ENCODE results near the gene RRM2.
"Not testable (repeated sequence)": the region's sequence is repeated elsewhere in the genome, so short reads cannot be mapped to it uniquely, and the experiment has no call there.

The RRM2 gene

DNA sequence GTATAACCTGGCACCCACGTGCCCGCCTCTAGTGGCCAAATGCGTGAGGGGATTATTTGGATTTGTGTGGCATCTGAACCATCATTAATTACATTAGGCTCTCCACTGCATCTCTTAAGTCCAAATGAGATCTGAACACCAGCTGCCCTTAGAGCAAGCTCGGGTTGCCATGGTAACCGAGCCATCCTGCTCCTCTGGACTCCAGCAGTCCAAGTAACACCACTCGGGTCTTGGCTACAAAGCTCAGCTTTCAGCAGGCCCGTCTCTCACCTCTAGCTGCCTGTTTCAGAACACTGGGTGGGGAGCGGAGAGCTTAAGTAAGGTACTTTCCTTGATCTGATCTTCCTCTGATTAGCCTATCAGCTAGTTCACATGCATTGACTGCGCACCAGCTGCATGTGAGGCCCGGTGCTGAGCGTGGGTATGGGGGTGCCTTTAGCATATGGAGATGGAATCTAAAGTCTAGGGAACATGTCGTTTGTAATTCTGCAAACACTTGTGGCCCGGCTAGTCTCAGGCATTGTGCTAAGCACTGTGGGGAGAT lies 28.2 kb upstream of the RRM2 start:
- Histone ChIP-seq H3K9me3 (ENCODE audit: control insufficient read depth, low read length) (peaks cover 9% of the 10 kb centered on the region), H3K4me3 (ENCODE audit: low read length) (no peak overlapping the region), H3K4me1 (ENCODE audit: control insufficient read depth, insufficient read depth, low read length) (no peaks in the 10 kb centered on the region), H3K27me3 (replicated peaks; ENCODE audit: control insufficient read depth, insufficient read depth, low read length) (peaks cover 38% of the 10 kb centered on the region), H3K36me3 (ENCODE audit: control insufficient read depth, insufficient read depth, low read length, severe bottlenecking) (no peaks in the 10 kb centered on the region), H3K9ac (ENCODE audit: low read length) (no peak overlapping the region)
- no peak for DNase-seq (ENCODE audit: low read depth)

DNA sequence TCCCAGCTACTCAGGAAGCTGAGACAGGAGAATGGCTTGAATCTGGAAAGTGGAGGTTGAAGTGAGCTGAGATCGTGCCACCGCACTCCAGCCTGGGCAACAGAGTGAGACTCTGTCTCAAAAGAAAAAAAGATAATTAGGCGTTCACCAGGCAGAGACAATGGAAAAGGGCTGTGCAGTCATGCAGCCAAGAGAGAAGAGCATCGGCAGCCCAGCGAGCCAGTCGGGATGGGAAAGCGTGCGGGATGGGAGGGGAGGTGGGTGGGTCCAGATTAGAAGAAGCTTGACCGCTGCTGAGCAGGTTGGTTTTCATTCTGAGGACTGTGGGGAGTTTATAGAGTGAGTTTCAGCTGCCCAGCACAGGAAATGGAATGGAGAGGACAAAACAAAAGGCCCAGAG lies 27.4 kb upstream of the RRM2 start:
- Histone ChIP-seq H3K9ac (ENCODE audit: low read length) (no peak overlapping the region), H3K9me3 (ENCODE audit: control insufficient read depth, low read length) (peaks cover 9% of the 10 kb centered on the region), H3K27me3 (replicated peaks; ENCODE audit: control insufficient read depth, insufficient read depth, low read length) (peaks cover 34% of the 10 kb centered on the region), H3K4me3 (ENCODE audit: low read length) (no peak overlapping the region), H3K36me3 (ENCODE audit: control insufficient read depth, insufficient read depth, low read length, severe bottlenecking) (no peaks in the 10 kb centered on the region), H3K4me1 (ENCODE audit: control insufficient read depth, insufficient read depth, low read length) (no peaks in the 10 kb centered on the region)
- DNase-seq (ENCODE audit: low read depth), result no peak

DNA sequence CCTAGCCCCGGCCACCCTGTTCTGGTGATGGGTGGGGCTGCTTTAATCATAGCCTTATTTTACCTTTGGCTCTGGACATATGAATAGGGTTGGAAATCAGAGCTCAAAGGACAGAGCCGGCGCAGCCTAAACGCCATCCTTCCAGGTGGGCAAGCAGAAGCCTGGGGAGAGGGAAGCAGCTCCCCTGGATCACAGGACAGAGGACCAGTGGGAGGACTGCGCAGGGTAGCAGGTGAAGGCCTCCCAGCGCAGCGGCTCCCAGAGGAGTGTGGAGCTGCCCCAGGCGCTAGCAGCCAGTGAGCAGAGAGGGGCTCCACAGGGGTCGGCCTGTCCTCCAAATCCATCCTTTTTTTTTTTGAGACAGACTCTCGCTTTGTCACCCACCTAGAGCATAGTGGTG lies 25.9 kb upstream of the RRM2 start:
- H3K27me3 ChIP-seq (replicated peaks; ENCODE audit: control insufficient read depth, insufficient read depth, low read length), result peaks cover 30% of the 10 kb centered on the region
- H3K36me3 ChIP-seq (ENCODE audit: control insufficient read depth, insufficient read depth, low read length, severe bottlenecking), result no peaks in the 10 kb centered on the region
- no peak for DNase-seq (ENCODE audit: low read depth)
- no peaks in the 10 kb centered on the region for H3K4me1 ChIP-seq (ENCODE audit: control insufficient read depth, insufficient read depth, low read length)
- no peak overlapping the region for H3K4me3 ChIP-seq (ENCODE audit: low read length)
- H3K9me3 ChIP-seq (ENCODE audit: control insufficient read depth, low read length), result peaks cover 9% of the 10 kb centered on the region
- H3K9ac ChIP-seq (ENCODE audit: low read length), result no peak overlapping the region

DNA sequence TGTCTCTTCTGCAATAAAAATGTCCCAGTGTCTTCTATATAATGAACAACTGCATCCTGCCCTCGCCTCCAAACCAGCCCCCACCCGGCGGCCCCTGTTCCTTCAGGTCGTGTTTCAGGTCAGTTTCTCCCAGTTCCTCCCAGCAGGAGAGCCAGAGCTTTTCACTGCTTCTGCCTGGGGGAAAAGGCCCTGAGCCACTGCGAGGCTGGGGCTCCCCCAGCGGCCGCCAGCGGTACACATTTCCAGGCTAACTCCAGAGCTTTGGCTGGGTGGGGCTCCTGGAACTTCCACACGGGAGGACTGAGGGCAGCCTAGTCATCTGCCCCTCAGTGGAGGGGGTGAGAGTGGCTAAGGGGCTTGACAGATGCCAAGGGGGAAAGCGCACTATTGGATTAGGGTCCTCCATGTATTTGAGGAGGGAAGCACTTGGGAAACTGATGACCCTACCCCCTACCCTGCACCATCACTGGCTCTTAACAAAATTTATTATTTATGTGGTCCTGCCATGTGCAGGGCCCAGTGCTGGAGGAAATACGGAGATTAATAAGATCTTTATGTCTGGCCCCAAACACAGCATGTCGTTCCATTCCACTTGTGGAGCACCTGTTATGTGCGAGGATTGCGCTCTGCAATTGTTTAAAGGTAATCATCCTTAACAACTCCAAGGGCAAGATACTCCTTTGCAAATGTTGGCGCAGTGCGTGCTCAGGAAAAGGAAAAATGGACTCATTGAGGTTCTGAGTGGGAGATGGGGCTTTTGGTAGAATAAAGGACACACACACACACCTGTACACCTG lies 25.0 kb upstream of the RRM2 start:
- H3K9me3 ChIP-seq (ENCODE audit: control insufficient read depth, low read length), result no peaks in the 10 kb centered on the region
- H3K9ac ChIP-seq (ENCODE audit: low read length), result no peak overlapping the region
- peak; percentile 85 for DNase-seq (ENCODE audit: low read depth)
- H3K36me3 ChIP-seq (ENCODE audit: control insufficient read depth, insufficient read depth, low read length, severe bottlenecking), result no peaks in the 10 kb centered on the region
- no peak overlapping the region for H3K4me3 ChIP-seq (ENCODE audit: low read length)
- H3K27me3 ChIP-seq (replicated peaks; ENCODE audit: control insufficient read depth, insufficient read depth, low read length), result peaks cover 24% of the 10 kb centered on the region
- H3K4me1 ChIP-seq (ENCODE audit: control insufficient read depth, insufficient read depth, low read length), result no peaks in the 10 kb centered on the region

DNA sequence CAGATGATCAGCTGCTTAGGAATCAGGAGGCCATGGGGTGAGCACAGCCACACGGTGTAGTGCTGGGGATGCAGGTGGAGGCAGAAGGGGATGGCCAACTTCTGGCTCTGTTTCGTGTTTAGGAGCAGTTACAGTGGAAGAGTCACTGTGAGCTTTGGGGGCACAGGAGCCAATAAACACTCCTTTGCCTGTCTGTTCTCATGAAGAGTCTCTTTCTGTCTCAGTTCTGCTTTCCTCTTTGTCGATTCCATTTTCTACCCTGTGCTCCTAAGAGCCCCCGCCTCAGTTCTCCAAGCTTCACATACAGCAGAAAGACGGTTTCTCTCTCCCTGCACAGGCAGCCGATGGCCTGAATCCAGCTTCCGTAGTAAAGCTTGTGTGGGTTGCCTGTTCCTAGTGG lies 21.0 kb upstream of the RRM2 start:
- Histone ChIP-seq H3K36me3 (ENCODE audit: control insufficient read depth, insufficient read depth, low read length, severe bottlenecking) (no peaks in the 10 kb centered on the region), H3K4me3 (ENCODE audit: low read length) (no peak overlapping the region), H3K9ac (ENCODE audit: low read length) (no peak overlapping the region), H3K9me3 (ENCODE audit: control insufficient read depth, low read length) (no peaks in the 10 kb centered on the region), H3K4me1 (ENCODE audit: control insufficient read depth, insufficient read depth, low read length) (no peaks in the 10 kb centered on the region), H3K27me3 (replicated peaks; ENCODE audit: control insufficient read depth, insufficient read depth, low read length) (peaks cover 5% of the 10 kb centered on the region)
- no peak for DNase-seq (ENCODE audit: low read depth)

DNA sequence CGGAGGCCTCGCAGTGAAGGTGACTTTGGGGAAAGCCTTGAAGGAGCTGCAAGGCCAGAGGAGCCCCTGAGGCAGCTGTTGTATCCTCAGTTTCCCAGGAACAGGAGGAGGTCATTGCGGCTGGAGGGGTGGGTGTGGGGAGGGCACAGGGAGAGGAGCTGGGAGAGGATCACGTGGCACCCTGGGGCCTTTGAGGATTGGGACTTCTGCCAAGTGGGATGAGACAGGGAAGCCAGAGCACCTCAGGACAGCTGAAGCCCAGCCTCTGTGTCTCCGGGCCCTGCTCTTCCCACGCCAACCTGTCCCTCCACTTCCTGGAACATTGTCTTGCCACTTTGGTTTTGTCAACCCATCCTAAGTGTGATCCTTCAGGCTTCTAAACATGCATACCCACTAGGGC lies 19.4 kb upstream of the RRM2 start:
- Histone ChIP-seq H3K4me3 (ENCODE audit: low read length) (no peak overlapping the region), H3K36me3 (ENCODE audit: control insufficient read depth, insufficient read depth, low read length, severe bottlenecking) (no peaks in the 10 kb centered on the region), H3K9me3 (ENCODE audit: control insufficient read depth, low read length) (no peaks in the 10 kb centered on the region), H3K9ac (ENCODE audit: low read length) (no peak overlapping the region), H3K27me3 (replicated peaks; ENCODE audit: control insufficient read depth, insufficient read depth, low read length) (peaks cover 5% of the 10 kb centered on the region), H3K4me1 (ENCODE audit: control insufficient read depth, insufficient read depth, low read length) (no peaks in the 10 kb centered on the region)
- DNase-seq (ENCODE audit: low read depth), result no peak

DNA sequence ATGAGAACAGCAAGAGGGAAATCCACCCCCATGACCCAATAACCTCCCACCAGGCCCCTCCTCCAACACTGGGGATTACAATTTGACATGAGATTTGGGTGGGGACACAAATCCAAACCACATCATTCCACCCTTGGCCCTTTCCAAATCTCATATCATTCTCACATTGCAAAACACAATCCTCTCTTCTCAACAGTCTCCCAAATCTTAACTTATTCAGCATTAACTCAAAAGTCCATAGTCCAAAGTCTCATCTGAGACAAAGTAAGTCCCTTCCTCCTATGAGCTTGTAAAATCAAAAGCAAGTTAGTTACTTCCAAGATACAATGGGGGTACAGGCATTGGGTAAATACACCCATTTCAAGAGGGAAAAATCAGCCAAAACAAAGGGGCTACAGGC lies 17.6 kb upstream of the RRM2 start:
- not testable (repeated sequence) for H3K4me3 ChIP-seq (ENCODE audit: low read length); H3K9me3 ChIP-seq (ENCODE audit: control insufficient read depth, low read length); H3K27me3 ChIP-seq (replicated peaks; ENCODE audit: control insufficient read depth, insufficient read depth, low read length); H3K4me1 ChIP-seq (ENCODE audit: control insufficient read depth, insufficient read depth, low read length); DNase-seq (ENCODE audit: low read depth); H3K9ac ChIP-seq (ENCODE audit: low read length); H3K36me3 ChIP-seq (ENCODE audit: control insufficient read depth, insufficient read depth, low read length, severe bottlenecking)

DNA sequence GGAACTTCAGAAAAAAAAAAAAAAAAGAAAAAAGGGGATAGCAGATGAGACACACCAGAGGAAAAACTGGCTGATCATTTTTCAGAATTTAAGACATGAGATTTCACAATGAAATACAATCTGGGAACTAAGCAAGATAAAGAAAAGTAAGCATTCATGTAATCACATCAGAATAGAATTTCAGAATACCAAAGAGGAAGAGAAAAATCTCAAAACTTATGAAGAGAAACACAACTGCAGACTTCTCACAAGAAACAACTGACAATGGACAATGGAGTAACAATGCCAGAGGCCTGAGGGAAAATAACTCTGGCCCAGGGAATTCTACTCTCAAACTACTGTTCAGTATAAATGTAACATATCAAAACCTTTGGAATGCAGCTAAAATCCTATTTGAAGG lies 13.2 kb upstream of the RRM2 start:
- no peak overlapping the region for H3K4me3 ChIP-seq (ENCODE audit: low read length)
- no peaks in the 10 kb centered on the region for H3K4me1 ChIP-seq (ENCODE audit: control insufficient read depth, insufficient read depth, low read length)
- H3K9ac ChIP-seq (ENCODE audit: low read length), result no peak overlapping the region
- peak; percentile 58 for DNase-seq (ENCODE audit: low read depth)
- no peaks in the 10 kb centered on the region for H3K36me3 ChIP-seq (ENCODE audit: control insufficient read depth, insufficient read depth, low read length, severe bottlenecking)
- no peaks in the 10 kb centered on the region for H3K9me3 ChIP-seq (ENCODE audit: control insufficient read depth, low read length)
- no peaks in the 10 kb centered on the region for H3K27me3 ChIP-seq (replicated peaks; ENCODE audit: control insufficient read depth, insufficient read depth, low read length)

DNA sequence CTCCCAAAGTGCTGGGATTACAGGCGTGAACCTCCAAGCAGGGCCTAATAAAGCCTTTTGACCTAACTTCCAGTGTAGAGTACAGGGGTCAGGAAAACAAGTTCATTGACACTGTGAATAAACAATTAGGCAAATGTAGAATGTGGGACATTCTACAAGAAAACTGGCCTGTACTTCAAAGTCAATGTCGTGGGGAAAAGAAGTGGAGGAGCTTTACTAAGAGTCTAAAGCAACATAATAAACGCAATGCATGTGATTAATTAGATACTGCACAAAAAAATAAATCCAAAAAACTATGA lies 3.6 kb upstream of the RRM2 start:
- no peaks in the 10 kb centered on the region for H3K36me3 ChIP-seq (ENCODE audit: control insufficient read depth, insufficient read depth, low read length, severe bottlenecking)
- no peaks in the 10 kb centered on the region for H3K27me3 ChIP-seq (replicated peaks; ENCODE audit: control insufficient read depth, insufficient read depth, low read length)
- H3K9me3 ChIP-seq (ENCODE audit: control insufficient read depth, low read length), result no peaks in the 10 kb centered on the region
- no peak overlapping the region for H3K9ac ChIP-seq (ENCODE audit: low read length)
- DNase-seq (ENCODE audit: low read depth), result no peak
- no peak overlapping the region for H3K4me3 ChIP-seq (ENCODE audit: low read length)
- peaks cover 30% of the 10 kb centered on the region for H3K4me1 ChIP-seq (ENCODE audit: control insufficient read depth, insufficient read depth, low read length)

DNA sequence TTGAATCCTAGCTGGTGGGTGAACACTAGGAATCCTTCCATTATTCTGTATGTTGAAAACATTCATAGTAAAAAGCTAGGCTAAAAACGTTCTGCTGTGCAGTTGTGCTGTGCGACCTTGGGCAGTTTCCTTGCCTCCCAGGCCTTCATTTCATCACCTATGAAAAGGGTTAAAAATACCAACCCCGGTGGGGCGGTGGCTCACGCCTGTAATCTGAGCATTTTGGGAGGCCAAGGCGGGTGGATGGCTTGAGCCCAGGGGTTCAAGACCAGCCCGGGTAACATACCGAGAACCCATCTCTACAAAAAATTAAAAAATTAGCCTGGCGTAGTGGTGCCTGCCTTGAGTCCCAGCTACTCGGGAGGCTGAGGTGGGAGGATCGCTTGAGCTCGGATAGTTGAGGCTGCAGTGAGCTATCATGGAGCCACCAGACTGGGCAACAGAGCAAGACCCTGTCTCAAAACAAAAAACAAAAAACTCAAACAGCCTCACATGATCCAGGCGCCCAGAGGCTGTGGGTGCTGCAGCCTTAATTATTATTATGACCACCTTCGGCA lies 2.9 kb upstream of the RRM2 start:
- H3K4me1 ChIP-seq (ENCODE audit: control insufficient read depth, insufficient read depth, low read length), result peaks cover 37% of the 10 kb centered on the region
- H3K4me3 ChIP-seq (ENCODE audit: low read length), result peak overlapping the region; percentile 85
- no peaks in the 10 kb centered on the region for H3K9me3 ChIP-seq (ENCODE audit: control insufficient read depth, low read length)
- peak overlapping the region; percentile 77 for H3K9ac ChIP-seq (ENCODE audit: low read length)
- DNase-seq (ENCODE audit: low read depth), result no peak
- H3K36me3 ChIP-seq (ENCODE audit: control insufficient read depth, insufficient read depth, low read length, severe bottlenecking), result no peaks in the 10 kb centered on the region
- H3K27me3 ChIP-seq (replicated peaks; ENCODE audit: control insufficient read depth, insufficient read depth, low read length), result no peaks in the 10 kb centered on the region

DNA sequence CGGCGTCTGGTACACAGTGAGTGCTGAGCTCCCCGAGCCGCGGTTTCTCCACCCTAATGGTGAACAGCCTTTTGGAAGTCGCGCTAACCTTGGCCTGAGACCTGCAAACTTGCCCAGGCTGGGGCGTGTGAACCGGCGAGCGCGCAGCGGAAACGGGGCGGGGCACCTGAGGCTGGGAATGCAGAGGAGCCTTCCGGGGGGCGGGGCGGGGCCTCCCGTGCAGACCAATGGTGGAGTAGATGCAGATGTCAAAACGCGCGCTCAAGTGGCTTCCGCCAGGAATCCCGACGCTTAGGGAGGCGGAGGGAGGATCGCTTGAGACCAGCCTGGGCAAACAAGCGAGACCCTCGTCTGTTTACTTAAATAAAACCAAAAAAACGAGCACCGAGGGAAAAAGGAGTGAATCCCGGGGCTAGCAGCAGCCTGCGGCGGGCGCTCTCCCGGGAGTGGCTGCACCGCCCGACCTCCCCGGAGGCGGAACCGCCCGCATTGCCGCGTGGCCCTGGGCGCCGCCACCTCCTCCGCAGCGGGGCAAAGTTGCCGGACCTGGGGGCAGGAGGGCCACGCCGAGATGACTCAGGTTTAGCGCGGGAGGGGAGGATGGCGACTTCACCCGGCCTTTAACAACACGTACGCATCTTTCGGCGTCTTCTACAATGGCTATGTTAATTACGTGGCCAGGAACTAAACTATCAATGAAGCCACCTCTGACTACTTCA lies 2.2 kb upstream of the RRM2 start:
- peak overlapping the region; percentile 77 for H3K9ac ChIP-seq (ENCODE audit: low read length)
- H3K4me1 ChIP-seq (ENCODE audit: control insufficient read depth, insufficient read depth, low read length), result peaks cover 42% of the 10 kb centered on the region
- DNase-seq (ENCODE audit: low read depth), result peak; percentile 95
- H3K4me3 ChIP-seq (ENCODE audit: low read length), result peak overlapping the region; percentile 85
- no peaks in the 10 kb centered on the region for H3K36me3 ChIP-seq (ENCODE audit: control insufficient read depth, insufficient read depth, low read length, severe bottlenecking)
- H3K27me3 ChIP-seq (replicated peaks; ENCODE audit: control insufficient read depth, insufficient read depth, low read length), result no peaks in the 10 kb centered on the region
- no peaks in the 10 kb centered on the region for H3K9me3 ChIP-seq (ENCODE audit: control insufficient read depth, low read length)
